Astrocyte (in vitro differentiated cells and primary cell): ENCODE data around the gene PADI4. TPM values are rescaled to one million over a fixed set of nuclear protein-coding genes. Genes with fewer than 3 reads are reported as not detected.

Source experiments
- DNase-seq: peaks from one replicate; pipeline ENCODE4 v3.0.0-alpha.2; 2010; ENCODE audit warnings: low read depth
- FAIRE-seq: peaks from 2 replicates; lab custom pipeline; 2011; peaks lifted over from hg19 to GRCh38; lab: Jason Lieb, UNC
- H2AFZ ChIP-seq: 2 replicates; pipeline ENCODE4 v1.6.0; 2012; ENCODE audit warnings: low read depth, low read length, inconsistent platforms
- H3K27ac ChIP-seq: 2 replicates; pipeline ENCODE4 v1.5.1; 2011; ENCODE audit warnings: low read depth, low read length, inconsistent platforms
- H3K27me3 ChIP-seq: 2 replicates; pipeline ENCODE4 v1.6.0; 2011; ENCODE audit warnings: low read length, inconsistent platforms; ENCODE audit not compliant: insufficient read depth
- H3K36me3 ChIP-seq: 2 replicates; pipeline ENCODE4 v1.5.1; 2011; ENCODE audit warnings: low read length, inconsistent platforms; ENCODE audit not compliant: insufficient read depth
- H3K4me1 ChIP-seq: 2 replicates; pipeline ENCODE4 v1.5.1; 2011; ENCODE audit warnings: low read length, inconsistent platforms; ENCODE audit not compliant: insufficient read depth
- H3K4me2 ChIP-seq: 2 replicates; pipeline ENCODE4 v1.6.0; 2012; ENCODE audit warnings: low read length, inconsistent platforms
- H3K4me3 ChIP-seq: 2 replicates; pipeline ENCODE4 v1.5.1; 2011; ENCODE audit warnings: low read depth, mild to moderate bottlenecking, low read length, inconsistent platforms; ENCODE audit not compliant: insufficient read depth
- H3K79me2 ChIP-seq: 2 replicates; pipeline ENCODE4 v1.6.0; 2012; ENCODE audit warnings: mild to moderate bottlenecking, low read length, inconsistent platforms; ENCODE audit not compliant: insufficient read depth
- H3K9ac ChIP-seq: 2 replicates; pipeline ENCODE4 v1.6.0; 2012; ENCODE audit warnings: mild to moderate bottlenecking, low read length, inconsistent platforms
- H3K9me3 ChIP-seq: 2 replicates; pipeline ENCODE4 v1.5.1; 2012; ENCODE audit warnings: low read depth, mild to moderate bottlenecking, low read length, inconsistent platforms; ENCODE audit not compliant: insufficient read depth
- H4K20me1 ChIP-seq: 2 replicates; pipeline ENCODE4 v1.6.0; 2012; ENCODE audit warnings: low read length, inconsistent platforms; ENCODE audit not compliant: insufficient read depth
- H3K27ac Mint-ChIP-seq: one replicate; pipeline ENCODE4 v1.8.0; 2021; ENCODE audit warnings: mild to moderate bottlenecking, mixed read lengths; ENCODE audit not compliant: unreplicated experiment
- H3K27me3 Mint-ChIP-seq: one replicate; pipeline ENCODE4 v1.8.0; 2021; ENCODE audit warnings: low read depth, mixed read lengths; ENCODE audit not compliant: unreplicated experiment
- H3K36me3 Mint-ChIP-seq: one replicate; pipeline ENCODE4 v1.8.0; 2021; ENCODE audit warnings: low read depth, mixed read lengths; ENCODE audit not compliant: unreplicated experiment
- H3K4me1 Mint-ChIP-seq: one replicate; pipeline ENCODE4 v1.8.0; 2021; ENCODE audit warnings: low read depth, mixed read lengths; ENCODE audit not compliant: unreplicated experiment
- H3K4me3 Mint-ChIP-seq: one replicate; pipeline ENCODE4 v1.8.0; 2021; ENCODE audit warnings: mild to moderate bottlenecking, moderate library complexity, mixed read lengths; ENCODE audit not compliant: unreplicated experiment
- H3K9me3 Mint-ChIP-seq: one replicate; pipeline ENCODE4 v1.8.0; 2021; ENCODE audit warnings: mild to moderate bottlenecking, mixed read lengths; ENCODE audit not compliant: unreplicated experiment
- EZH2 ChIP-seq: IDR thresholded peaks from 2 replicates; pipeline ENCODE4 v1.6.1; 2012; ENCODE audit warnings: mild to moderate bottlenecking, low read length, inconsistent platforms; ENCODE audit not compliant: insufficient read depth
- total RNA-seq: library from RNA; stranded (reverse); gene quantifications from 2 replicates; pipeline ENCODE4 v1.2.1, GENCODE V29; 2021
- TF ChIP-seq, protein P1 (sequence below): IDR thresholded peaks from 2 replicates; pipeline ENCODE4 v1.5.1; 2011; ENCODE audit warnings: low read depth, mild to moderate bottlenecking, inconsistent platforms, low read length, moderate library complexity; ENCODE audit not compliant: insufficient read depth

The PADI4 gene
- total RNA-seq, 1 donor from 2014 or later: not detected

DNA sequence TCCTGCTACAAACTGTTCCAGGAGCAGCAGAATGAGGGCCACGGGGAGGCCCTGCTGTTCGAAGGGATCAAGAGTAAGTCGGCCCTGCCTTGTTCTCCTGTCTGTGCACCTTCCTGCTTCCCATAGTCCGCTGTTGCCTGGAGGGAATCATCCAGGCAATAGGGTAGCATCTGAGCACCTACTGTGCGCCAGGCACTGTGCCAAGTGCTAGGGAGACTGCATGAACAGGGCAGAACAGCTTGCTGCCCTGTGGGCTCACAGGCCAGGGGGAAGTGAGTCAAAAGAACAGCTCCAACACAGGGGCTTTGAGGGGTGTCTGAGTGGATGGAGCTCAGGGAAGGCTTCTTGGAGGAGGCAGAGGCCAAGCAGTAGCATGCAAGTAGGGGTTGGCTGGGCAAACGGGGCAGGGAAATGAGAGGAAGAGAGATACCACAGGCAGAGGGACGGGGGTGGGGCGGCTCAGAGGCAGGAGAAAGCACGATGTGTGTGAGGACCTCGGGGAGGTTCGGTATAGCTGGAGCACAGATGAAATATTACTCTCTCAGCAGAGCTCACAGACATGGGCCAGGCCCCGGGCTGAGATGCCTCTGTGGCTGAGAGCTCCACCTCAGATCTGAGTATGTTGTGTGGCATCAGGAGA is 48.5 kb downstream of the PADI4 start:
- no peaks in the 10 kb centered on the region for H3K36me3 Mint-ChIP-seq
- Histone ChIP-seq H3K4me2 (no peak overlapping the region), H3K27ac (no peak overlapping the region), H3K9ac (no peak overlapping the region), H3K9me3 (no peaks in the 10 kb centered on the region), H3K79me2 (no peaks in the 10 kb centered on the region), H2AFZ (no peak overlapping the region), H3K4me3 (no peak overlapping the region), H3K27me3 (peaks cover 6% of the 10 kb centered on the region), H4K20me1 (no peaks in the 10 kb centered on the region), H3K36me3 (no peaks in the 10 kb centered on the region), H3K4me1 (no peaks in the 10 kb centered on the region)
- H3K4me3 Mint-ChIP-seq: no peak overlapping the region
- H3K9me3 Mint-ChIP-seq: no peaks in the 10 kb centered on the region
- DNase-seq: no peak
- H3K27me3 Mint-ChIP-seq: peaks cover 32% of the 10 kb centered on the region
- no peak overlapping the region for H3K27ac Mint-ChIP-seq
- TF ChIP-seq, protein P1, sequence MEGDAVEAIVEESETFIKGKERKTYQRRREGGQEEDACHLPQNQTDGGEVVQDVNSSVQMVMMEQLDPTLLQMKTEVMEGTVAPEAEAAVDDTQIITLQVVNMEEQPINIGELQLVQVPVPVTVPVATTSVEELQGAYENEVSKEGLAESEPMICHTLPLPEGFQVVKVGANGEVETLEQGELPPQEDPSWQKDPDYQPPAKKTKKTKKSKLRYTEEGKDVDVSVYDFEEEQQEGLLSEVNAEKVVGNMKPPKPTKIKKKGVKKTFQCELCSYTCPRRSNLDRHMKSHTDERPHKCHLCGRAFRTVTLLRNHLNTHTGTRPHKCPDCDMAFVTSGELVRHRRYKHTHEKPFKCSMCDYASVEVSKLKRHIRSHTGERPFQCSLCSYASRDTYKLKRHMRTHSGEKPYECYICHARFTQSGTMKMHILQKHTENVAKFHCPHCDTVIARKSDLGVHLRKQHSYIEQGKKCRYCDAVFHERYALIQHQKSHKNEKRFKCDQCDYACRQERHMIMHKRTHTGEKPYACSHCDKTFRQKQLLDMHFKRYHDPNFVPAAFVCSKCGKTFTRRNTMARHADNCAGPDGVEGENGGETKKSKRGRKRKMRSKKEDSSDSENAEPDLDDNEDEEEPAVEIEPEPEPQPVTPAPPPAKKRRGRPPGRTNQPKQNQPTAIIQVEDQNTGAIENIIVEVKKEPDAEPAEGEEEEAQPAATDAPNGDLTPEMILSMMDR: no peak
- TF ChIP-seq EZH2: no peak
- no peaks in the 10 kb centered on the region for H3K4me1 Mint-ChIP-seq
- FAIRE-seq: no peak

- H3K79me2 ChIP-seq: no peaks in the 10 kb centered on the region
- Mint-ChIP-seq H3K4me1 (no peaks in the 10 kb centered on the region), H3K36me3 (no peaks in the 10 kb centered on the region), H3K27ac (no peak overlapping the region), H3K27me3 (peaks cover 17% of the 10 kb centered on the region), H3K4me3 (no peak overlapping the region), H3K9me3 (no peaks in the 10 kb centered on the region)
- no peak for TF ChIP-seq EZH2
- TF ChIP-seq, protein P1: no peak
- H3K4me2 ChIP-seq: no peak overlapping the region
- H4K20me1 ChIP-seq: no peaks in the 10 kb centered on the region
- H3K4me1 ChIP-seq: no peaks in the 10 kb centered on the region
- no peaks in the 10 kb centered on the region for H3K36me3 ChIP-seq
- no peak overlapping the region for H3K9ac ChIP-seq
- H3K9me3 ChIP-seq: no peaks in the 10 kb centered on the region
- H3K4me3 ChIP-seq: no peak overlapping the region
- DNase-seq (no peak), FAIRE-seq (no peak)
- H3K27ac ChIP-seq: no peak overlapping the region
- no peak overlapping the region for H2AFZ ChIP-seq
- H3K27me3 ChIP-seq: peaks cover 2% of the 10 kb centered on the region
Measured at GRCh38 chr1:17358557-17358956, 50.6 kb downstream of the PADI4 start.

DNA sequence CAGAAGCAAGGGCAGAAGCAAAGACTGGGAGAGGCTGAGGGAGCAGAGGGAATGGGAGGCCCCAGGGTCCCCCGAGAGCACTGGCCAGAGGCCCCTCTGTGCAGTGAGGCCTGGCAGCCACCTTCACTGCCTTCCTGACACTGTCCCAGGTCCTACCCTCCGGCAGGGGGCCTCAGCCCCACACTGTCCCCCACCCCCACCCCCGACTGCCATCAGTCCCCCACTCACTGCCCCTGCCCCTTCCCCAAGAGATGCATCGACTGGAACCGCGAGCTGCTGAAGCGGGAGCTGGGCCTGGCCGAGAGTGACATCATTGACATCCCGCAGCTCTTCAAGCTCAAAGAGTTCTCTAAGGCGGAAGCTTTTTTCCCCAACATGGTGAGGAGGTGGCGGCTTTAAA is 51.0 kb downstream of the PADI4 start:
- DNase-seq (no peak), FAIRE-seq (no peak)
- Mint-ChIP-seq H3K27ac (no peak overlapping the region), H3K9me3 (peaks cover 2% of the 10 kb centered on the region), H3K4me3 (no peak overlapping the region), H3K4me1 (no peaks in the 10 kb centered on the region), H3K27me3 (peaks cover 19% of the 10 kb centered on the region), H3K36me3 (no peaks in the 10 kb centered on the region)
- Histone ChIP-seq H3K4me1 (no peaks in the 10 kb centered on the region), H3K27ac (no peak overlapping the region), H2AFZ (no peak overlapping the region), H3K9ac (no peak overlapping the region), H4K20me1 (no peaks in the 10 kb centered on the region), H3K79me2 (no peaks in the 10 kb centered on the region), H3K27me3 (no peaks in the 10 kb centered on the region), H3K4me3 (no peak overlapping the region), H3K4me2 (no peak overlapping the region), H3K9me3 (no peaks in the 10 kb centered on the region), H3K36me3 (no peaks in the 10 kb centered on the region)
- TF ChIP-seq EZH2: no peak
- TF ChIP-seq, protein P1: no peak
